ENCODE results near the gene DTX3.

- TF ChIP-seq CTCF (IDR thresholded peaks at IDR 0.05): no peak
- TF ChIP-seq ZNF121 (CRISPR knock-in tag; IDR thresholded peaks at IDR 0.05): no peak
- no peak for TF ChIP-seq NFYB (CRISPR knock-in tag; conservative IDR thresholded peaks at IDR 0.05; ENCODE audit: low read depth)
- no peak for TF ChIP-seq FOXK1 (CRISPR knock-in tag; IDR thresholded peaks at IDR 0.05)
- TF ChIP-seq E2F5 (CRISPR knock-in tag; IDR thresholded peaks at IDR 0.05): no peak
- no peak for TF ChIP-seq SMAD4 (CRISPR knock-in tag; IDR thresholded peaks at IDR 0.05)
- TF ChIP-seq USF2 (CRISPR knock-in tag; IDR thresholded peaks at IDR 0.05): no peak
- no peak for TF ChIP-seq ZNF263 (CRISPR knock-in tag; IDR thresholded peaks at IDR 0.05; ENCODE audit: low read depth)
- no peak for TF ChIP-seq ZBTB43 (CRISPR knock-in tag; IDR thresholded peaks at IDR 0.05)
- TF ChIP-seq USF1 (CRISPR knock-in tag; IDR thresholded peaks at IDR 0.05): no peak
Observed at GRCh38 chr12:57610554-57611107, 6.0 kb downstream of the DTX3 start.
